Fibroblast of lung (primary cell): ENCODE results near the gene INO80E.

Source experiments
- CTCF ChIP-seq, 2 donors: IDR thresholded peaks in 1 of 2; conservative IDR thresholded peaks in 1 of 2; 1 replicate in 1 of 2; 2 replicates in 1 of 2; pipeline ENCODE4 v1.5.1; 2011 to 2012; ENCODE audit warnings: low read length in 2 of 2, control low read depth in 1 of 2, inconsistent platforms in 1 of 2, low read depth in 1 of 2, mild to moderate bottlenecking in 1 of 2
- EZH2 ChIP-seq: IDR thresholded peaks from 2 replicates; pipeline ENCODE4 v1.5.1; 2012; ENCODE audit warnings: low read length, control low read depth, mild to moderate bottlenecking; ENCODE audit errors: missing control alignments

GRCh38 chr16:30025156-30025555 is 29.1 kb downstream of the INO80E start:
- no peak for TF ChIP-seq CTCF (conservative IDR thresholded peaks at IDR 0.05 in 1 of 2, IDR thresholded peaks at IDR 0.05 in 1 of 2; ENCODE audit: low read depth in 1 of 2, low read length in 2 of 2)
- TF ChIP-seq EZH2 = no peak
